Upper lobe of right lung (tissue), 1 donor: ENCODE results near the gene RPS6KC1. TPM values are rescaled to one million over a fixed set of nuclear protein-coding genes. Genes with fewer than 3 reads are reported as not detected.
A peak's percentile ranks its signal among the peaks of the same experiment; 100 is the strongest.
"Not testable (repeated sequence)": the region's sequence is repeated elsewhere in the genome, so short reads cannot be mapped to it uniquely, and the experiment has no call there.

Experiments
- ATAC-seq: fragments of 200-7000 bp; cut with Tn5 transposase; one replicate; pipeline ENCODE4 v1.9.1; 2020; ENCODE audit warnings: mild to moderate bottlenecking, moderate library complexity
- DNase-seq: peaks from one replicate; pipeline ENCODE4 v3.0.0-alpha.2; 2020
- H3K27ac ChIP-seq: fragments of 200-600 bp; one replicate; pipeline ENCODE4 v1.8.0; 2022
- H3K27me3 ChIP-seq: fragments of 200-600 bp; one replicate; pipeline ENCODE4 v1.8.0; 2022; ENCODE audit warnings: mild to moderate bottlenecking
- H3K36me3 ChIP-seq: fragments of 200-600 bp; one replicate; pipeline ENCODE4 v1.8.0; 2022
- H3K4me1 ChIP-seq: fragments of 200-600 bp; one replicate; pipeline ENCODE4 v1.8.0; 2022
- H3K4me3 ChIP-seq: fragments of 200-600 bp; one replicate; pipeline ENCODE4 v1.8.0; 2022; ENCODE audit warnings: mild to moderate bottlenecking
- H3K9me3 ChIP-seq: fragments of 200-600 bp; one replicate; pipeline ENCODE4 v1.8.0; 2022
- CTCF ChIP-seq: fragments of 200-600 bp; IDR thresholded peaks from one replicate; pipeline ENCODE4 v1.8.0; 2022; ENCODE audit warnings: antibody characterized with exemption
- intact Hi-C: fragments of 100-400 bp; cut with DNase I; formaldehyde crosslinking; loops from one replicate; pipeline ENCODE4 v1.11.0; 2022
- total RNA-seq: library from RNA; stranded (reverse); fragmentation: NEBNext Ultra II Directional; extraction: Animal tissue kit (Norgen Biotek cat#: 25700); gene quantifications from one replicate; pipeline ENCODE4 v1.2.1, GENCODE V29; 2021
- donor health status: DM: no; HTN: yes; CAD: no; lungs with severe emphysema.

Gene RPS6KC1
- total RNA-seq, 1 donor from 2014 or later: 15.1 TPM

GRCh38 chr1:213201380-213202155 lies 150.5 kb downstream of the RPS6KC1 start:
- Histone ChIP-seq H3K4me3 (no peak overlapping the region), H3K36me3 (peaks cover 6% of the 10 kb centered on the region), H3K27me3 (no peaks in the 10 kb centered on the region), H3K4me1 (no peaks in the 10 kb centered on the region), H3K9me3 (peaks cover 11% of the 10 kb centered on the region), H3K27ac (no peak overlapping the region)
- TF ChIP-seq CTCF: no peak
- ATAC-seq: peak; percentile 48
- no peak for DNase-seq
- intact Hi-C loops: no loop called here

- intact Hi-C loops: no loop called here
- no peaks in the 10 kb centered on the region for H3K27me3 ChIP-seq
These were observed 160.2 kb downstream of the RPS6KC1 start for GRCh38 chr1:213211201-213211600.

DNA sequence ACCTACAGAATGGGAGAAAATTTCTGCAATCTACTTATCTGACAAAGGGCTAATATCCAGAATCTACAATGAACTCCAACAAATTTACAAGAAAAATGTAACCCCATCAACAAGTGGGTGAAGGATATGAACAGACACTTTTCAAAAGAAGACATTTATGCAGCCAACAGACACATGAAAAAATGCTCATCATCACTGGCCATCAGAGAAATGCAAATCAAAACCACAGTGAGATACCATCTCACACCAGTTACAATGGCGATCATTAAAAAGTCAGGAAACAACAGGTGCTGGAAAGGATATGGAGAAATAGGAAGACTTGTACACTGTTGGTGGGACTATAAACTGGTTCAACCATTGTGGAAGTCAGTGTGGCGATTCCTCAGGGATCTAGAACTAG lies 168.0 kb downstream of the RPS6KC1 start:
- intact Hi-C loops, H3K36me3 ChIP-seq, DNase-seq, ATAC-seq, H3K4me3 ChIP-seq, H3K27ac ChIP-seq, H3K9me3 ChIP-seq, H3K27me3 ChIP-seq, H3K4me1 ChIP-seq: not testable (repeated sequence)

More at GRCh38 chr1:213211201-213211600, 160.2 kb downstream of the RPS6KC1 start:
- H3K9me3 ChIP-seq: no peaks in the 10 kb centered on the region
- no peak overlapping the region for H3K4me3 ChIP-seq
- DNase-seq: no peak
- no peak overlapping the region for H3K27ac ChIP-seq
- no peaks in the 10 kb centered on the region for H3K36me3 ChIP-seq
- no peak for ATAC-seq
- TF ChIP-seq CTCF: no peak
- H3K4me1 ChIP-seq: no peaks in the 10 kb centered on the region

GRCh38 chr1:213221209-213221608 lies 170.2 kb downstream of the RPS6KC1 start:
- Histone ChIP-seq H3K4me3 (no peak overlapping the region), H3K9me3 (no peaks in the 10 kb centered on the region), H3K27me3 (no peaks in the 10 kb centered on the region), H3K4me1 (no peaks in the 10 kb centered on the region), H3K27ac (no peak overlapping the region), H3K36me3 (no peaks in the 10 kb centered on the region)
- TF ChIP-seq CTCF: no peak
- intact Hi-C loops: no loop called here
- DNase-seq (no peak), ATAC-seq (no peak)

DNA sequence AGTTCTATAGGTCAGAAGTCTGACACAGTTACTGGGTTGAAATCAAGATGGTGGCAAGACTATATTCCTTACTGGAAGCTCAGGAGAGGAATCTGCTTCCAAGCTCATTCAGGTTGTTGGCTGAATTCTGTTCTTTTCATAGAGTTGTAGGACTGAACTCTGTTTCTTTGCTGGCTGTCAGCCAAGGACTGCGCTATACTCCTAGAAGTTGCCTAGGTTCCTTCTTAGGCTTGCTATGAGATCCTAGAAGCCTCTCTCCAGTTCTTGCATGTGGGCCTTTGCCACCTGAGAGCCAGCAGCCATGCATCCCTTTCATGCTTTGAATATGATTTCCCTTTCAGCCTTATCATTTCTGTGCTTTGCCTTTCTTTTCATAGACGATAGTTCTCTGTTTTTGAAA lies 176.4 kb downstream of the RPS6KC1 start:
- no peak overlapping the region for H3K27ac ChIP-seq
- no peaks in the 10 kb centered on the region for H3K27me3 ChIP-seq
- no peaks in the 10 kb centered on the region for H3K4me1 ChIP-seq
- intact Hi-C loops: no loop called here
- DNase-seq: no peak
- no peaks in the 10 kb centered on the region for H3K9me3 ChIP-seq
- TF ChIP-seq CTCF: no peak
- ATAC-seq: no peak
- no peak overlapping the region for H3K4me3 ChIP-seq
- peaks cover 10% of the 10 kb centered on the region for H3K36me3 ChIP-seq

- Histone ChIP-seq H3K27me3 (no peaks in the 10 kb centered on the region), H3K9me3 (no peaks in the 10 kb centered on the region), H3K4me1 (no peaks in the 10 kb centered on the region), H3K4me3 (no peak overlapping the region), H3K27ac (no peak overlapping the region), H3K36me3 (peaks cover 17% of the 10 kb centered on the region)
- no peak for TF ChIP-seq CTCF
- DNase-seq (no peak), ATAC-seq (no peak)
- intact Hi-C loops: no loop called here
These were observed 180.8 kb downstream of the RPS6KC1 start for GRCh38 chr1:213231795-213232231.
